Superior temporal gyrus (tissue), 1 donor: Measurements from ENCODE around the gene PAQR6.

ENCODE experiments used
- DNase-seq: peaks from one replicate; pipeline ENCODE4 v3.0.0-alpha.2; 2016; ENCODE audit errors: extremely low spot score

Gene PAQR6

DNA sequence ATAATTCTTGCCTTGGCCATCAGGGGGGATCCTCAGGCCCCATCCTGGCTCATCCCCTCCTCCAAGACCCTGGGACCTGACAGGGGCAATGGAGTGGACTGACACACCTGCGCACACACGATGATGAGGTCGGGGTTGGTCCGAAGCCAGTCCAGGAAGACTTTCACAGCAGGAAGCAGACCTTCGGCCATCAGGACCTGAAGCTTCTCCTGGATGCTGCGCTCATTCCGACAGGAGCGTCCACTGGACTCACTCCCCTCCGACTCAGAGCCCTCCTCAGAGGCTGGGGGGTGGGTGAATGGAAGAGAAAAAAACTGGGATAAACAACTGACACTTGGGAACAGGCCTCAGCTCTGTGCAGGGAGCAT lies 15.4 kb upstream of the PAQR6 start:
- DNase-seq = no peak

DNA sequence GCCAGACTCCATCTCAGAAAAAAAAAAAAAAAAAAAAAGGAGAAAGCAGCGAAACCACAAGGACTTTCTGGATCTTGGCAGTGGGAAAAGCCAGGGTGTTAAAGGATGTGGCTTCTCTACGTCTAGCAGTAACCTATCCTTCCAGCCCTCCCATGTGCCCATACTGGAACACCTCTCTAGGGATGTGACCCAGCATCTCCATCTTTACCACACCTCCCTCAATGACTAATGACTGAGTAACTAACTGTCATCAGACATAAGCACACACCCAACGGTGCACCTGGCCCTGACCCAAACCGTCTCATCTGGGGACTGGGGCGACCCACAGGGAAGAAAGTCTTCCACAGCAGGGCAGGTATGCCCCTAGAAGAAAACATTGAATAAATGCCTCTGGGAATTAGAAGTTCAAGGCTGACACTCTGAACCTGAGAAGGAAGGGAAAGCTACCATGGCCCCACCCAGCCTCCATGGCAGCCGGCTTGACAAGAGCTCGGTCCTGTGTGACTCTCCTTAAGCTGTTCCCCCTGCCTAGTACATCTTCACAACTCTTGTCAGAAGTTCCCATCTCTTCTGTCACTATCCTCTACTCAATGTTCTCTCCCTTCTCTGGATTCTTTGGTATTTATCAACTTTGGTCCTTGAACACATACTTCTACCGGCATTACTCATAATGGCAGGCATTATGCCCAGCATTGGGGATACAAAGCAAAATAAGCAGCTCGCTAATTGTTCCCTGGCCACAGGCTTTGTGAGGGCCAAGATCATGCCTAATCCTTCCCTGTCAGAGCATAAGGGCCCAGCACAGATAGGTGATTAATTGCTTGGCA lies 14.8 kb upstream of the PAQR6 start:
- DNase-seq = no peak

DNA sequence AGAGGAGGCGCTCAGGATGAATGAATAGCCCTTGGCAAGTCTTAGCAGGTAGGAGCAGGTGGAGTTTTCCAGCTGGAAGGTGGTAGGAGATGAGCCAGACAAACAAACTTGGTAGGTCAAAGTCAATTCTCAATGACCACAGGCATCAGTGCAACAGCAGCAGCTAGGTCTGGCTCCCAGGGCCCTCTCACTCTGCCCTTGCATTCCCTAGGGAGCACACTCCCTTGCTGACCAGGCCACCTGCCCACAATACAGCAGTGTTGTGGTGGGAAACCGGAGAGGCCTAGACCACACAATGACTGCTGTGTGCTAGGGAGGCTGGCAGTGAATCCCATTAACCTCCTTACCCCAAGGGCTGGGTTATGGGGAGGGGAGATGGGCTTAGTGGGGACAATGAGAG lies 13.0 kb upstream of the PAQR6 start:
- no peak for DNase-seq

DNA sequence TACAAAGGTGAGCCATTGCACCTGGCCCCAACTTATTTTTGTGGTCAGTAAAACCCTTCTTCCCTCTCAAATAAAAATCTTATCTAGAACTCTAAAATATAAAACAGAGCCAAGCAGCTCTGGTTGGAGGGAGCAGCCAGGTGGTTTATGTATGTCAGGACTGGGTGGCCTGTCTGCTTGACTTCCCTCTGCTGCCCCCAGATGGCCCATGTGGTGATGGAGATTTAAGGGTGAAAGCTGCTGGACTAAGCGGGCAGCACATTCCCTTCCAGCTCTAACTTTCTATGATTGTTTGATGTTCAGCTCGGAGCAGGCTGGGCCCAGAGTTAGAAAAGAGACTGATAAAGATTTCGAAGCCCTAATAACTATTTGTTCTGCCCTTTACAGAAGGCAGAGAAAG lies 11.9 kb upstream of the PAQR6 start:
- DNase-seq = peak; percentile 70

DNA sequence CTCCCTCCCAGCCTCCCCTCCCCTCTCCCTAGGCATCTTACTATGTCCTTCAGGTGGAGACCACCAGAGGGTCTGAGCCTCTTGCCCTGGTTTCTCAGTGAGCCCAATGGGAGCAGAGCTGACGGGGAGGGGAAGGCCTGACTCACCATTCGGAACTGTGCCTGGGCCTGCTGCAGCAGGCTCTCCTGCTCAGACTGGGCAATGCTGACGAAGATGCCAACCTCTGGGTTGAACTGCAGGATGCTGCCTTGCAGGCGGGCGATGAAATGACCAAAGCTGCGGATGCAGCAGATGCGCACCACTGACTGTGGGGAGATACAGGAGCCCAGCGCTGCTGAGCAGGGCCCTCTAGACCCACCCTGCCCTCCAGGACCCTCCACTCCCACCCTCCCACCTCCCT lies 11.0 kb upstream of the PAQR6 start:
- no peak for DNase-seq

DNA sequence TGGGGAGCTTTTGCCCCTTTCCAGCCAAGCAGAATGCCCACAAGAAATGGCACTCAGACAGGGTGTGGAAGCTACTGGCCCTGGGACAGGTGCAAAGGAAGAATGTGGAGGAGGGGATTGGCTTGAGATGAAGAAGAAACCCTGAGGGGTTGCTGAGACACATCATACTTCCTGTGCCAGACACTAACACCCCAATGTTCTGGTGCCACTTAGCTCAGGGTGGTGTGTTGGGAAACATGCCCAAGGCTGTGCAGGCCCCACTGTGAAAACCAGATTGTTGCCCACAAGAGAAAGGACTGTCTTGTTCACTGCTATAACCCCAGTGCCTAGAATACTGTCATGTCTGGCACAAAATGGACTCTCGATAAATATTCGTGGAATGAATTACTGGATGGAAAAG lies 9.9 kb upstream of the PAQR6 start:
- DNase-seq = peak; percentile 38

DNA sequence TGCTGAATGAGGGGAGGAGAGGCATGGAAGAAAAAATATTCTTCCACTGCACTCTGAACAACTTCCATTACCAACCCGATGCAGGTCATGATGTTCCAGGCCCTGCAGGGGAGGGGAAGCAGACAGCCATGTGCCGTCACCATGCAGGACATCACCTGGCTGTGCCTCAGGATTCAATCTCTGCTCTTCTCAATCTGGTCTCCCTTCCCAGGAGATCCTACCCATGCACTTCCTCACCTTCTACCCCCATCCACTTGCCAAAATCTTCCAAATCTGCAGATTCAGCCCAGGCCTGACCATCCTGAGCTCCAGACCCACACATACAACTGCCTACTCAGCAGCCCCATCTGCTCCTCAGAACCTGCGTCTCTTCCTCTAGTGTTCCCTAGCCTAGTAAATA lies 5.8 kb upstream of the PAQR6 start:
- DNase-seq = no peak

DNA sequence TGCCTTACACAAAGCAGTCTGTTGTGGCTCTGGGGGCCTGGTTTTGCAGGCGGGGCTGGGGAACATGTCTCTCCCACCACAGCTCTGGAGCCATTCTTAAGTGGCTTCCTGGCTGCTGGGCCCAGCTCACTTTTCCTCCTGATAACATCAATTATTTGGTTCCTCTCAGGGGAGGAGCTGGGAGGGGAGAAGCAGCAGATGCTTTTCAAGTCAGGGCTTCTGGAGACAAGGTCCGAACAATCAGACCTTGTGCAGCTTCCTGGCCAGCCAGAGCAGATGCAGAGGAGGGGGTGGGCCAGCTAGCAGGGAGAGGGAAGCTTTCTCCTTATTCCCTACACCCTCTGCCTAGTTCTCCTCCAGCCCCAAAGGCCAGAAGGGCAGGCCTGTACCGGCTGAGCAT lies 3.7 kb upstream of the PAQR6 start:
- DNase-seq = no peak

DNA sequence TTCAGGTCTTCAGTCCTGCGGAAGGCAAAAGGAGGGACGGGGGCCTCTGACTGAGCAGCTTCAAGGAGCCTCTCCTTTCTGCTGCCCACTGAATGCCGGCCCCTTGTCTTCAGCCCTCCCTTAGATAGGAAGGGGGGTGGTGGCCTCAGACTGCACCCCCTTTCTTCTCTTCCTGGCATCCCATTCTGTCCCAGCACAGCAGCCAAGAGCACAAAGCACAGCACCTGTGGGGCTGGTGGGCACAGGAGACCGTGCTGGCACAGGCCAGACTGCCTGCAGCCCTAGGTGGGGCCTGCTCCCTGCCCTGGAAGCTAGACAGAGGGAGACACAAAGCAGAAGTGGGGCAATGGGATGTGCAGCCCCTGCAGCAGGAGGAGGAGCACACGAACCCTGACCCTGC lies 1.7 kb upstream of the PAQR6 start:
- no peak for DNase-seq

DNA sequence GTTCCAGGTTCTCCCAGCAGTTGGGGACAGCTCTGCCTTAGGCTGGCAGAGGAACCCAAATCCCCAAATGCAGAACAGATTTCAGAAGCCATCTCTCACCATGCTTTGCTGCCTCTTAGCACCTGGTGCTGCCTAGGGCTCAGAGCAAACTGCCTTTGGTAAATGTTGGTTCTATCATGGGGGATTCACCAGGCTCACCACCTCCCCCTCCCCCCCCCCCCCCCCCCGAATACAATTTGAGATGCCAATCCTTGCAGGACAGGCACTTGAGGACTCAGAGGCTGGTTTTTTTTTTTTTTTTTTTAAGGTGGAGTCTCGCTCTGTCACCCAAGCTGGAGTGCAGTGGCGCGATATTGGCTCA lies 447 bp upstream of the PAQR6 start:
- no peak for DNase-seq

DNA sequence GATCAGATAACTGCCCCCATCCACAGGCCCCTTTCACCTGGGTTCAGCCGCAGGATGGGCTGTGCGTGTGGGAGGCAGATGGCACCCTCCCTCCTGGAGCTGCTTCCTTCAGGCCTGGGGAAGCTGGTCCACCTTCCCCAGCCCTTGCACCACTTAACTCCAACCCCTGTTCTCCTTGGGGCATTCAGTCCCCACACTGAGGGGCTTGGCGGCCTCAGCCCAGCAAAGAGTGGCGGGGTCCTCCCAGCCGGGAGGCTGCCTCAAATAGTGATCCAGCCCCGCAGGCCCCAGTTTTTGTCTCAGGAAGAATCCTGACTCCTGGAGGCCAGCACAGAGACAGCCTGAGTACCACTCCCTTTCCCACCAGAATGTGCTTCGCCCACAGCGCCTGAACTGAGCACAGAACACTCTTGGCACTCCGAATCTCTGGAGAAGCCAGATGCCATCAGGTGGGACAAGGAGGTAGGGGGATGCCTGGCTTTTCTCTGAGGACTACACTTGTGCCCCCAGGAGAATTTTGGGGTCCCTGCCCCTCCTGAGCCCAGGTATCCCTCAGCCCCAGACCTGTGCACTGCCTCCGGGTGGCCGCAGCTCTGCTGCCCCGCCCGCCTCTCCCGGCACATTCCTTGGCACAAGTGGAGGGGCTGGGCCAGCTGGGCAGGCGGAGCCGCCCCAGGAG lies 936 bp downstream of the PAQR6 start:
- DNase-seq = no peak

DNA sequence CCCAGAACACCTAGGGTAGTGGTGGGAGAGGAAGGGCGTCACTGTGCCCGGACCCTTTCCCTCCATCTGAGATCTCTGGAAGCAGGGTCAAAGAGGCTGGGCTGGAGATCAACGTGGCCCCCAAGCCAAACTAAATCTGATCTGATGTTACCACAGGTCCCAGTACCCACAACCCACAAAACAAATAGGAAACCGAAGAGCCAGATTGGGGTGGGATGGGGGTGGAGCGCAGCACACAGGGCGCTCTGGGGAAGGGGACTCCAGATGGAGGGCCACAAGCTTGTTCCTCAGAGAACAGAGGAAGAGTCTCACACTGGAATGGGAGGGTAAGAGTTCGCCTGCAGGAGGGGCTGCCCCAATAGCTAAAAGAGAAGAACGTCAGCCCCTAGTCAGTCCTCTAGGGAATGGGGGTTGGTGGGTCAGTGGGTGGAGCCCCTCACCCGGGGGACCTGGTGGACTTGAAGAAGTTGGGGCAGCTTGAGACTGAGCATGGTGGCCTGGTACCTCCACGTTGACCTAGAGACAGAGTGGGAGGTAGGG lies 1.5 kb downstream of the PAQR6 start:
- no peak for DNase-seq

DNA sequence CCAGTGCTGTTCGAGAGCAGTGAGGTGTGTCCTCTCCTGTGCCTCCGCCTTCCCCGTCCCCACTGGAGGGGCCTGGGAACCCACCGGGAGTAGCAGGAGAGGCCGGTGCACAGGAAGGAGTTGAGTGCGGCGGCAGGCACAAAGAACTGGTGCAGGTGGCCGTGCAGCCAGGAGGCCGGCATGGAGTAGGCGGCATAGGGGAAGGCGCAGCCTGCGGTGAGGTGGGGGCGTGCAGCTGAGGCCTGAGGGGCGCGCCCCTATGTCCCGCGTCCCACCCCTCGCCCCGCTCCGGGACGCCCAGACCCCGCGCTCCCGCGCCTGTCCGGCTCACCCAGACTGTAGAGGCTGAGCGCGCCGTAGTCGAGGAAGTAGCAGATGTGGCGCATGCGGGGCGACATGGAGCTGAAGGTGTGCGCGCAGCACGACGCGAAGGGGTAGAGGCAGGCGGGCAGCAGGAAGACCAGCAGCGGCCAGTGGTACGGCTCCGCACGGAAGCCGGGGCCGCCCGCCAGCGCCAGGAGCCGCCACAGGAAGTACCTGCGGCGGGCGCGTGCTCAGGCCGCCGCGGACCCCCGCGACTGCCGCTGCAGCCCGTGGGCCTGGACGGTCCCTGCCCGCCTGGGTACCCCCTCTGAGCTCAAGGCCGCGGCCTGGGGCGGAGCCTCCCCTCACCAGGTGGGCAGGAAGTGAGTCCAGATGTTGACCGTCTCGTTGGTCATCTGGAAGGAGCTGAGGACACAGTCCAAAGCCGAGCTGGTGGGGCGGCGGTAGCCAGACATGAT lies 2.2 kb downstream of the PAQR6 start:
- no peak for DNase-seq

DNA sequence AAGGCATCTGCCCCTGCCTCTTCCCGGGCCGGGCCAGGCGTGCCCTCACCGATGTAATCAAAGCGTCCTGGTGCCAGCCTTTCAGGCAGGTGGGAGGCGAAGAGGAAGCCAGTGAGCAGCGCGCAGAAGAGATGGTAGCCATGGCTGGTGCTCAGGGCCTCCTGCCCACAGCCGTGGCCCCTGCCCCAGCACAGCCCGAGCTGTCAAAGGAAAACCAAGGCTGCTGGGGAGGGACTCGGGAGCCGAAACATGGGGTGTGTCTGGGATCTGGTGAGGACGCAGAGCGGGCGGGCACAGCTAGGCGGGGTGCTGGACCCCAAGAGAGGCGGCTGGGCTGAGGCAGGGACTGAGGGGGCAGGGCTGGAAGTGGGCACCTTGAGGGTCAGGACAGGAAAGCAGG lies 3.1 kb downstream of the PAQR6 start:
- DNase-seq = no peak

DNA sequence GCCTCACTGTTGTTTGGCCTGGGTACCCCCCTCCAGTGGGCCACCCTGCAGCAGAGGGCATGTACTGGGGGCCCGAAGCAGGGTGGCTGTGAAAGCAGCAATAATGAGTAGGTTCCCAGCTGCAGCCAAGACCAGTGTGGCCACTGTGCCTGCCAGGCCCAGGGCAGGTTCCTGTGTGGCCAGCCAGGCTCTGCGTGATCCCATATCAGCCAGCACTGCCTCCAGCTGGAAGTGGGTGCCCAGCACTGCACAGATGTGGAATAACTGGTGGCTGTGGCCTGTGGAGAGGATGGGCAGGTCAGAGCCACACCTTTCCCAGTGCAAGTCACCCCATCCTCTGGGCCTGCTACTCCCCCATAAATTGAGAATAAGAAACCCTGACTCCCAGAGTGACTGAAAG lies 3.7 kb downstream of the PAQR6 start:
- no peak for DNase-seq

DNA sequence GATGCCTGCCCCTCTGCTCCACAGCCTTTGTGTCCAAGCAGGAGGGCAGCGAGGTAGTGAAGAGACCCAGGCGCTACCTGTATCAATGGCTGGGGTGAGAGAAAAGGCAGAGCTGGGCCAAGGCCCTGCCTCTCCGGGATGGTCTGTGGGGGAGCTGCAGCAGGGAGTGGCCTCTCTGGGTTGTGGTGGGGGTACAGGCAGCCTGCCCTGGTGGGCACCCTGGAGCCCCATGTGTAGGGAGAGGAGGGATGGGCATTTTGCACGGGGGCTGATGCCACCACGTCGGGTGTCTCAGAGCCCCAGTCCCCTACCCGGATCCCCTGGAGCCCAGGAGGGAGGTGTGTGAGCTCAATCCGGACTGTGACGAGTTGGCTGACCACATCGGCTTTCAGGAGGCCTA lies 5.1 kb downstream of the PAQR6 start:
- DNase-seq = no peak

DNA sequence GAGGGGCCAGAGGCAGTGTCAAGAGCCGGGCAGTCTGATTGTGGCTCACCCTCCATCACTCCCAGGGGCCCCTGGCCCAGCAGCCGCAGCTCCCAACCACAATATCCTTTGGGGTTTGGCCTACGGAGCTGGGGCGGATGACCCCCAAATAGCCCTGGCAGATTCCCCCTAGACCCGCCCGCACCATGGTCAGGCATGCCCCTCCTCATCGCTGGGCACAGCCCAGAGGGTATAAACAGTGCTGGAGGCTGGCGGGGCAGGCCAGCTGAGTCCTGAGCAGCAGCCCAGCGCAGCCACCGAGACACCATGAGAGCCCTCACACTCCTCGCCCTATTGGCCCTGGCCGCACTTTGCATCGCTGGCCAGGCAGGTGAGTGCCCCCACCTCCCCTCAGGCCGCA lies 5.9 kb downstream of the PAQR6 start, which contains the start of gene BGLAP:
TSS of gene BGLAP (plus strand) at position 259 of the 400 bp plus-strand sequence. CDS start at position 307, 48 bp downstream.
- no peak for DNase-seq

DNA sequence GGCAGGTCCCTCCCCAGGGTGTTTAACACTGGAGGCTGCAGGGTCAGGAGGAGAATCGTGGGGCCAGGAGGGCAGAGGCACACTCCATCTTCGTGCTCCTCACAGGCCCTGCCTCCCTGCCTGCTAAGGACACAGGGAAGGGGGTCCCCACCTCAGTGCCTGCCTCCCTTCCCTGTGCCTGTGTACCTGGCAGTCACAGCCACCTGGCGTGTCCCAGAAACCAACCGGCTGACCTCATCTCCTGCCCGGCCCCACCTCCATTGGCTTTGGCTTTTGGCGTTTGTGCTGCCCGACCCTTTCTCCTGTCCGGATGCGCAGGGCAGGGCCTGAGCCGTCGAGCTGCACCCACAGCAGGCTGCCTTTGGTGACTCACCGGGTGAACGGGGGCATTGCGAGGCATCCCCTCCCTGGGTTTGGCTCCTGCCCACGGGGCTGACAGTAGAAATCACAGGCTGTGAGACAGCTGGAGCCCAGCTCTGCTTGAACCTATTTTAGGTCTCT lies 6.5 kb downstream of the PAQR6 start:
- no peak for DNase-seq

DNA sequence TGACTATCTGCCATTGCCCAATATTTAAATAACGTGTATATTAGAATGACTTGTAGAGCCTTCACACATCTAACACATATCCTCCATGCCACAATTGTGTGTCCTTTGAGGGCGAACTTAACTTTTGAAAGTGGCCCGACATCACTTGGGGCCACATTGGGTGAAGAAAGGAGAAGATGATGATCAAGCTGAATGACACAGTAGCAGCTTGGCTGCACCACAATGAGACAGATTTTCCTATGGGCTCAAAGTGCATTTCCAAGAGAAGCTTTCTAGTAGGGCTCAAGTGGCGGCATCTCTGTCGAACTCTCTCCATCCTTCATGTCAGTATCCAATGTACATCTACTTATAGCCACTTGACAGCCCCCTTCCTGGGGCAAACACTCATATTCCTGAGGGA lies 9.6 kb downstream of the PAQR6 start:
- DNase-seq = no peak

DNA sequence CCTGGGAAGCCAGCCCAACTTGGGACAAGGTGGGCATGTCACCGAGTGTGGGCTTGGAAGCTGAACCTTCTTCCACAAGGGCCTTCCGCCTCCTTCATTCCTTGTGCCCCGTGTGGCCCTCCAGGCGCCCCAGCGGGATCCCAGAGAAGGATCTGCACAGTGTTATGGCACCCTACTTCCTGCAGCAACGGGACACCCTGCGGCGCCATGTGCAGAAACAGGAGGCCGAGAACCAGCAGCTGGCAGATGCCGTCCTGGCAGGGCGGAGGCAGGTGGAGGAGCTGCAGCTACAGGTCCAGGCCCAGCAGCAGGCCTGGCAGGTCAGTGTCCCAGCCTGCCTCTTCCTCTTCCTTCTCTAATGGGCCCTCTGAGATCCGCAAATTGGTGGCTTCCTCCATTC lies 11.7 kb downstream of the PAQR6 start:
- no peak for DNase-seq

DNA sequence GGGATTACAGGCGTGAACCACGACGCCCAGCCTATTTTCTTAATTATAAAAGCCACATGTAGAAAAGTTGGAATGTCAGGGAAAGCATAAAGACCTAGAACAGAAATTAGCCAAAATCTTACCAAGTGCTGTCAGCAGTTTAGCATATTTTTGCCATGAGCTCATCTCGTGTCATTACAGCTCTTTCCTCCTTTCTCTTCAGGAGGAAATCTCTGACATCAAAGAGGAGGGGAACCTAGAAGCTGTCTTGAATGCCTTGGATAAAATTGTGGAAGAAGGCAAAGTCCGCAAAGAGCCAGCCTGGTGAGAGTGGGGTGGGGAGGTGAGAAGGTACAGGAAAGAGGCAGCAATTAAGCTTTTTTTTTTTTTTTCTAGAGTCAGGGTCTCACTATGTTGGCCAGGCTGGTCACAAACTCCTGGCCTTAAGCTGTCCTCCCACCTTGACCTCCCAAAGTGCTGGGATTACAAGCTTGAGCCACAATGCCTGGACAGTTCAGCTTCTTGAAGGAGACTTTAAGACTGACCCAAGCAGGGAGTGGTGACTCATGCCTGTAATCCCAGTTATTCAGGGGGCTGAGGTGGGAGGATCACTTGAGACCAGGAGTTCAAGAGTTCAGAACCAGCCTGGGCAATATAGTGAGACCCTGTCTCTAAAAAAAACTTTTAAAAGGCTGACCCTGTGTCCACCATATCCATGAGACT lies 14.3 kb downstream of the PAQR6 start:
- no peak for DNase-seq
